GM21576 (cell line): Measurements from ENCODE around the gene MEGF9.

Experiments used
- ATAC-seq: cut with Tn5 transposase; IDR thresholded peaks from one replicate; pipeline ENCODE4 v1.9.1; 2021; ENCODE audit warnings: mild to moderate bottlenecking, moderate library complexity; ENCODE audit not compliant: unreplicated experiment

The MEGF9 gene

DNA sequence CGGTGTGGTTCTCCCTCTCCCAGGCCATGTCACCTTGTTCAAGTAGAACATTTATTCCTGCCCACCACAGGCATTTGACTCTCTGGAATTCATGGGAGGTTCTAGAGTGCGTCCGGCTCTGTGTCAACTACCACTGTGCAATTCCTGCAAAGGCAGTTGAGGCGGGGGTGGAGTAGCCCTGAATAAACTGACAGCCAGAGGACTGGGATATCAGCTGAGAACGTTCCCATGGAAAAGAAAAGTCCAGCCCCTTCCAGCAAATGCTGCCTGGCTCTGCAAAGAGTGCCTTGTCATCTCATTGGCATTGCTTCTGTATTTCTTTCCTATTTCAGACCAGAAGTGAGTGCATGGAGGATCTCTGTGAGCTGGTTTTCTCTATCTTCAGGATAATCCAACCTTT lies 18.9 kb upstream of the MEGF9 start:
- no peak for ATAC-seq

GRCh38 chr9:120730654-120731514 lies 16.6 kb upstream of the MEGF9 start:
- no peak for ATAC-seq

GRCh38 chr9:120729791-120730241 lies 15.5 kb upstream of the MEGF9 start:
- ATAC-seq, result no peak

DNA sequence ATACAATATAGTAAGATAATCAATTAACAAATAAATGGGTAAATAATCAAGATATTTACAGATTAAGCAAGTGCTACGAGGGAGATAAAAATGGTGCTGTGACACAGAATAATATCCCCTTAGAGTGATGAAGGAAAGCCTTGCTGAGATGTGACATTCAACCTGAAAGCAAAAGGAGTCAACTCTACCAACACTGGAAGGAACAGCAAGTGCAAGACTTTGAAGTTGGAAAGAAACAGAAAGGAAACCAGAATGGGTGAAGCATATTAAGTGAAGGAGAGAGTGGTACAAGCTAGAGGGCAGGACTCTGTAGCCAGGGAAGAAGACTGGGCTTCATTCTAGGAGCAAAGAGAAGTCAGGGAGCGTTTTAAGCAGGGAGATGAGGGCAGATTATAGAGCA lies 12.2 kb upstream of the MEGF9 start:
- no peak for ATAC-seq

DNA sequence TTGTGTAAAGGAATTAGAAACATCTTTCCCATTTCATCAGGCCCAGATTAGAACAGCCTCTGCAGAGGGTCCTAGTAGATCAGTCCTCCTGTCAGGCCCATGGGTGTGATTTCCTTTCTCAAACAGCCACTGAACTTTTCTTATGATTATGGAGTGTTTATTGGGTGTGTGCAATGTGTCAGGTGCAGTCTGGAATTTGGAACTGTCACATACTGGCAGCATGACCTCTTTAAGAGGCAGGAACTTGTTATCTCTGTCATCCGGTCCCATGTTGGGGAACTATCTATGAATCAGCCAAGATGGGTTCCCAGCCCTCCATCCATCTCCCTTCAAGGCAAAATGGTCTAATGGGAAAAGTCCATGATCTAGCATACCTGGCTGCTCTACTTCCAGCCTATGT lies 11.6 kb upstream of the MEGF9 start:
- no peak for ATAC-seq

- no peak for ATAC-seq
Observed at GRCh38 chr9:120724757-120725400, 10.6 kb upstream of the MEGF9 start.

DNA sequence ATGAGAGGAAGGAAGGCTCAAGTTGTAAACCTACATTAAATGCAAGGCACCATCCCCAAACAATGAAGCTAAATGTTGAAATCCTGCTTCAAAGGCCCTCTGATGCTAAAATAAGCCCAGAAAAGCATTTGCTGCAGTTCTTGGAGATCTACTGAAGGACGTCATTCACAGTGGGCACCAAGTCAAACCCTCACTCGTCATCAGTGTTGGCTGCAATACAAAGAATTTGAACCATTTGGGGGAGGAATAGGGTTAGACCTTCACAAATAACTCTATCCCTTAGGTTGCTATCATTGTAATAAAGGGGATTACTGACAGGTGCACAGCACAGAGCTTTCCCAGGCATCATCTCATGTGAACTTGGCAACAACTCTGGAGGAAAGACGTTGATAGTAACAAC lies 9.3 kb upstream of the MEGF9 start:
- ATAC-seq, result no peak

- ATAC-seq, result no peak
Observed at GRCh38 chr9:120720404-120720803, 6.1 kb upstream of the MEGF9 start.

GRCh38 chr9:120718316-120718715 lies 4.0 kb upstream of the MEGF9 start:
- no peak for ATAC-seq

DNA sequence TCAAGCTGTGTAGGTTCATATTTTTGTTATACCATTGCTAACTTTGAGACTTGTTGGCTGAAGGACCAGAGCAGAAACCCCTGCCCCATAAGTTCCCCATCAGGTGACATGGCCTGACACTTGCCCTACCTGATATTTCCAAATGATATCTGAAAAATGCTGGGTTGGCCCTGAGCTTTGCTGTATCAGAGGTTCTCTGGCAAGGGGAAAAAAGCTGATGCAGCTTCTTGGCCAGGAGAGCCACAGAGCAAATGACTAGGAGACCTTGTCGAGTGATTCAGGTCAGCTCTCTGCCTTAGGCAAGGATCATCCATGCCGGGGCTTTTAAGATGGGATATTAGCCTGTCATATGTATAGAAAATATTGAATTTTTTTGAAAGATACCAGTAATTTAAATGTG lies 2.9 kb upstream of the MEGF9 start:
- no peak for ATAC-seq

GRCh38 chr9:120716483-120716882 lies 2.2 kb upstream of the MEGF9 start:
- no peak for ATAC-seq

- no peak for ATAC-seq
Observed at GRCh38 chr9:120715389-120715924, 1.2 kb upstream of the MEGF9 start.

DNA sequence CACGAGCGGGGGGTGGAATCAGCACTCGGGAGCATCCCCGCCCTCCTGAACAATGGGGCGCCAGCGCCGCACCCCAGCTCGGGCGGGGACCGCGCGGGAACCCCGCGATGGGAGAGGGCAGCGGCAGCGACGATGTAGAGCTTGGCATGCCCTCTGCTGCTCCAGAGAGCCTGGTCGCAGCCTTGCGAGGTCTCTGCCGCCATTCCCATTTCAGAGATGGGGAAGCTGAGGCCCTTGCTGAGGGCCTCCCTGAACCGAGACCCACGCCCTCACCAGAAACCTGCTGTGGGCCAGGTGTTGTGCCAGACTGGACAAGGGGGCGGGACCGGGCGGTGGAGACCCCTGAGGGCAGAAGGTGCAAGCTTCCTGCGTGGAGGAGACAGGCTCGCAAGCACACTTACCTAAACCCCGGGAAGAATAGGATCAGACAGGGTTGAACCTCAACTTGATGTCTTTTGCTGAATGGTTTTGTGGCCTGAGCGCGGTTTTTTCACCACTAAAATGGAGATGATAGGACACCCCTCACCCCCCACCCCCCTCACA lies 647 bp upstream of the MEGF9 start:
- ATAC-seq, result no peak

- ATAC-seq, result no peak
Observed at GRCh38 chr9:120713257-120714087, 798 bp downstream of the MEGF9 start.

- no peak for ATAC-seq
Observed at GRCh38 chr9:120712539-120713031, 1.7 kb downstream of the MEGF9 start.

GRCh38 chr9:120711841-120712538 lies 2.3 kb downstream of the MEGF9 start:
- no peak for ATAC-seq

- no peak for ATAC-seq
Observed at GRCh38 chr9:120711354-120711753, 2.9 kb downstream of the MEGF9 start.

- no peak for ATAC-seq
Observed at GRCh38 chr9:120710110-120710981, 3.9 kb downstream of the MEGF9 start.

DNA sequence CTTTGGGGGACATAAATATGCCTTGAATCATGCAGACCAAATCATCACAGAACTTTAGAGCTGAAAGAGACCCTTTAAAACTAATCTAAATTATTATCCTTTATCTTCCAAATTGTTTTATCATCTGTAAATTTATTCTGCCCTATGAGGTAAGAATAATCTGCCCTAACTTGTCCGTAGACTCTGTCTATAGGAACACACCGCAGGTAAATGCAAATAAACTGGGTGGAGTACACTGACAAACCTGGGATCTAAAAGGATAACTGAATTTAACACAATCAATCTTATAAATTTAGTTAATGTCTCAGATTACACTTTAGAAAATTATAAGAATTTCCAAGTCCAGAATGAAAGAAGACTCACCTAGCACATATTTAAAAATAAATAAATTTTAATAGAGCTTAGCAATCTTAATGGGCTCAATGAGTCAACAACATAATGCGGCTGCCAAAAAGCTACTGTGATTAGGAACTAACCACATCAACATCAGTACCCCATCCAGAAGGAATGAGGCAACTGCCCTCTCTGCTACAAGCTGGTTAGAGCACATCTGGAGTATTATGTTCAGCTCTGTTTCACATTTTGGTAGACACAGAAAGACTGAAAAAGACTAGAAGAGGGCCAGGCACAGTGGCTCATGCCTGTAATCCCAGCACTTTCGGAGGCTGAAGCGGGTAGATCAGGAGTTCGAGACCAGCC lies 5.6 kb downstream of the MEGF9 start:
- ATAC-seq, result no peak
